Endodermal cell (in vitro differentiated cells): ENCODE data around the gene MYO16. TPM values are rescaled to one million over a fixed set of nuclear protein-coding genes. Genes with fewer than 3 reads are reported as not detected.

ENCODE experiments used
- DNase-seq: peaks from one replicate; pipeline ENCODE4 v3.0.0-alpha.2; 2017
- H3K27ac ChIP-seq: 2 replicates; pipeline ENCODE4 v1.5.1; 2013; ENCODE audit warnings: mild to moderate bottlenecking, low read depth, low read length, moderate library complexity
- H3K27me3 ChIP-seq: 2 replicates; pipeline ENCODE4 v1.6.1; 2013; ENCODE audit warnings: mild to moderate bottlenecking, low read length, moderate library complexity; ENCODE audit not compliant: insufficient read depth, control insufficient read depth, poor library complexity, severe bottlenecking
- H3K36me3 ChIP-seq: 2 replicates; pipeline ENCODE4 v1.7.0; 2013; ENCODE audit warnings: mild to moderate bottlenecking, low read length, moderate library complexity; ENCODE audit not compliant: control insufficient read depth, insufficient read depth
- H3K4me1 ChIP-seq: one replicate; pipeline ENCODE4 v1.7.0; 2013; ENCODE audit warnings: low read length; ENCODE audit not compliant: control insufficient read depth, insufficient read depth
- H3K4me3 ChIP-seq: 2 replicates; pipeline ENCODE4 v1.5.1; 2013; ENCODE audit warnings: mild to moderate bottlenecking, low read length, moderate library complexity
- H3K9ac ChIP-seq: 2 replicates; pipeline ENCODE4 v1.6.1; 2013; ENCODE audit warnings: mild to moderate bottlenecking, low read length, moderate library complexity; ENCODE audit not compliant: poor library complexity, severe bottlenecking; ENCODE audit errors: extremely low read depth
- H3K9me3 ChIP-seq: 2 replicates; pipeline ENCODE4 v1.6.1; 2013; ENCODE audit warnings: mild to moderate bottlenecking, low read length, moderate library complexity; ENCODE audit not compliant: control insufficient read depth
- H3K27ac Mint-ChIP-seq: 2 replicates; pipeline ENCODE4 v1.8.0; 2020; ENCODE audit warnings: mixed read lengths
- H3K27me3 Mint-ChIP-seq: 2 replicates; pipeline ENCODE4 v1.8.0; 2021; ENCODE audit warnings: mild to moderate bottlenecking, mixed read lengths; ENCODE audit not compliant: insufficient read depth
- H3K36me3 Mint-ChIP-seq: 2 replicates; pipeline ENCODE4 v1.8.0; 2020; ENCODE audit warnings: low read depth, mixed read lengths
- H3K4me1 Mint-ChIP-seq: 2 replicates; pipeline ENCODE4 v1.8.0; 2020; ENCODE audit warnings: mixed read lengths
- H3K4me3 Mint-ChIP-seq: 2 replicates; pipeline ENCODE4 v1.8.0; 2020; ENCODE audit warnings: mild to moderate bottlenecking, moderate library complexity, mixed read lengths
- H3K9me3 Mint-ChIP-seq: 2 replicates; pipeline ENCODE4 v1.8.0; 2020; ENCODE audit warnings: mild to moderate bottlenecking, mixed read lengths
- CTCF ChIP-seq: fragments of 200-600 bp; sonication (generic); conservative IDR thresholded peaks from 2 replicates; pipeline ENCODE4 v1.5.0; 2021; ENCODE audit warnings: antibody characterized with exemption, mild to moderate bottlenecking
- WGBS, 2 experiments: methylation state at CpG; one replicate each; pipeline versions ENCODE4 v1.1.5 to v1.1.7; 2013; ENCODE audit warnings: missing lambda C conversion rate in 2 of 2, mixed read lengths in 1 of 2; ENCODE audit not compliant: insufficient coverage in 1 of 2, insufficient read length in 1 of 2; 5-methylcytosine and 5-hydroxymethylcytosine counted together
- total RNA-seq, 2 donors: library from RNA; stranded (reverse); fragmentation: NEBNext Ultra II Directional in 1 of 2; extraction: Animal tissue kit (Norgen Biotek cat#: 25700) in 1 of 2; gene quantifications; 2 replicates in 1 of 2; 3 replicates in 1 of 2; pipeline ENCODE4 v1.2.1, GENCODE V29; 2021

MYO16 gene
- total RNA-seq, 2 donors from 2014 or later: 0.70 to 1.2 TPM

GRCh38 chr13:108795841-108796240 lies 166.4 kb downstream of the MYO16 start:
- no peaks in the 10 kb centered on the region for H3K27me3 Mint-ChIP-seq
- TF ChIP-seq CTCF: no peak
- DNase-seq: peak; percentile 57

GRCh38 chr13:108797354-108797753 lies 167.9 kb downstream of the MYO16 start:
- H3K9me3 Mint-ChIP-seq: peaks cover 4% of the 10 kb centered on the region
- H3K9ac ChIP-seq: no peak overlapping the region
- no peaks in the 10 kb centered on the region for H3K4me1 ChIP-seq
- TF ChIP-seq CTCF: no peak
- no peak for DNase-seq
- no peaks in the 10 kb centered on the region for H3K27me3 Mint-ChIP-seq
- H3K27me3 ChIP-seq: no peaks in the 10 kb centered on the region
- no peaks in the 10 kb centered on the region for H3K36me3 ChIP-seq
- H3K27ac ChIP-seq: no peak overlapping the region
- 94 to 98% methylated on average over 2 of the region's 3 CpGs for WGBS, 2 experiments
- no peak overlapping the region for H3K27ac Mint-ChIP-seq
- H3K36me3 Mint-ChIP-seq: no peaks in the 10 kb centered on the region
- H3K4me3 ChIP-seq: no peak overlapping the region
- H3K9me3 ChIP-seq: no peaks in the 10 kb centered on the region
- H3K4me1 Mint-ChIP-seq: no peaks in the 10 kb centered on the region
- no peak overlapping the region for H3K4me3 Mint-ChIP-seq

More at GRCh38 chr13:108795841-108796240, 166.4 kb downstream of the MYO16 start:
- Histone ChIP-seq H3K27me3 (no peaks in the 10 kb centered on the region), H3K9ac (no peak overlapping the region), H3K4me3 (no peak overlapping the region), H3K36me3 (no peaks in the 10 kb centered on the region), H3K4me1 (no peaks in the 10 kb centered on the region), H3K27ac (no peak overlapping the region), H3K9me3 (no peaks in the 10 kb centered on the region)
- WGBS, 2 experiments: 71 to 74% methylated on average over 2 to 4 of the region's 4 CpGs
- H3K9me3 Mint-ChIP-seq: peaks cover 4% of the 10 kb centered on the region
- H3K27ac Mint-ChIP-seq: no peak overlapping the region
- H3K4me3 Mint-ChIP-seq: no peak overlapping the region
- no peaks in the 10 kb centered on the region for H3K36me3 Mint-ChIP-seq
- H3K4me1 Mint-ChIP-seq: no peaks in the 10 kb centered on the region

- no peak overlapping the region for H3K27ac ChIP-seq
- no peaks in the 10 kb centered on the region for H3K36me3 Mint-ChIP-seq
- H3K4me1 ChIP-seq: peaks cover 9% of the 10 kb centered on the region
- no peak overlapping the region for H3K4me3 Mint-ChIP-seq
- H3K27ac Mint-ChIP-seq: no peak overlapping the region
- H3K4me3 ChIP-seq: no peak overlapping the region
- H3K4me1 Mint-ChIP-seq: peaks cover 21% of the 10 kb centered on the region
- TF ChIP-seq CTCF: no peak
- no peaks in the 10 kb centered on the region for H3K27me3 ChIP-seq
- no peaks in the 10 kb centered on the region for H3K27me3 Mint-ChIP-seq
- no peaks in the 10 kb centered on the region for H3K36me3 ChIP-seq
- H3K9me3 ChIP-seq: peaks cover 9% of the 10 kb centered on the region
- no peak overlapping the region for H3K9ac ChIP-seq
- no peak for DNase-seq
- peaks cover 7% of the 10 kb centered on the region for H3K9me3 Mint-ChIP-seq
Observed at GRCh38 chr13:108807841-108808240, 178.4 kb downstream of the MYO16 start.
